ENCODE measurements around the gene THSD4.

The THSD4 gene

GRCh38 chr15:71679223-71679792 lies 564.0 kb downstream of the THSD4 start:
- no peaks in the 10 kb centered on the region for H3K4me1 ChIP-seq (ENCODE audit: control insufficient read depth, insufficient read depth, low read length, poor library complexity, severe bottlenecking)
- no peaks in the 10 kb centered on the region for H3K36me3 ChIP-seq (ENCODE audit: control insufficient read depth, insufficient read depth, low read length)
- H3K27me3 ChIP-seq (replicated peaks; ENCODE audit: control insufficient read depth, insufficient read depth, low read length, poor library complexity, severe bottlenecking): no peaks in the 10 kb centered on the region
- DNase-seq: no peak
- H3K9me3 ChIP-seq (ENCODE audit: control insufficient read depth, low read length): no peaks in the 10 kb centered on the region
- no peak overlapping the region for H3K27ac ChIP-seq (ENCODE audit: insufficient read depth, low read length, poor library complexity, severe bottlenecking)
- no peak overlapping the region for H3K4me3 ChIP-seq (ENCODE audit: insufficient read depth, low read depth, low read length, poor library complexity, severe bottlenecking)

DNA sequence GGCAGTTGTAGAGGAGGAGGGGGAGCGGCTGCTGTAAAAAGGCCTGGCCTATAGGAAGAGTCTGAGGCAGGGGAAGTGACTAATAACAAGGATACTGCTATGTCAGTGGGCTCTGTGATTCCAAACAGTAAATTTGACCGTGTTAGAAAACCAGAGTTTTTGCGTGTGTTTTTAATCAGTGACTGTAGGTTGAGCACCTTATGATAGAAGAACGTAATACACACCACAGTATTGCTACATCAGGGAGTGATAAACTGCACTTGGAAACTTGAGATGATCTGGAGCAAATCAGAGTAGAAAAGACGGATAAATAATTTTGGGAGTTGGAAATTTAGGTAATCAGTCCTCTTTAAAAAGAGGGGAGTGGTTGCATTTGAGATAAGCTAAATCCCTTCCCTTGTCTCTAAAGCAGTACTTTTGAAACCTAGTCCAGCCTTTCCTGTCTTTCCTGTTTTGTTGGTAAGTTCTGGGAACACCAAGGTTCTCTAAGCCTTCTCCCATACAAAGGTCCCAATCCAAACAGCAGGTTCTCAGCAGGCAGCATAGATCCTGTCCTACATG lies 564.6 kb downstream of the THSD4 start:
- no peaks in the 10 kb centered on the region for H3K9me3 ChIP-seq (ENCODE audit: control insufficient read depth, low read length)
- H3K4me3 ChIP-seq (ENCODE audit: insufficient read depth, low read depth, low read length, poor library complexity, severe bottlenecking): no peak overlapping the region
- H3K4me1 ChIP-seq (ENCODE audit: control insufficient read depth, insufficient read depth, low read length, poor library complexity, severe bottlenecking): no peaks in the 10 kb centered on the region
- H3K27me3 ChIP-seq (replicated peaks; ENCODE audit: control insufficient read depth, insufficient read depth, low read length, poor library complexity, severe bottlenecking): no peaks in the 10 kb centered on the region
- H3K36me3 ChIP-seq (ENCODE audit: control insufficient read depth, insufficient read depth, low read length): no peaks in the 10 kb centered on the region
- no peak for DNase-seq
- no peak overlapping the region for H3K27ac ChIP-seq (ENCODE audit: insufficient read depth, low read length, poor library complexity, severe bottlenecking)

GRCh38 chr15:71682001-71682400 lies 566.7 kb downstream of the THSD4 start:
- Histone ChIP-seq H3K36me3 (ENCODE audit: control insufficient read depth, insufficient read depth, low read length) (no peaks in the 10 kb centered on the region), H3K27me3 (replicated peaks; ENCODE audit: control insufficient read depth, insufficient read depth, low read length, poor library complexity, severe bottlenecking) (no peaks in the 10 kb centered on the region), H3K9me3 (ENCODE audit: control insufficient read depth, low read length) (no peaks in the 10 kb centered on the region), H3K27ac (ENCODE audit: insufficient read depth, low read length, poor library complexity, severe bottlenecking) (no peak overlapping the region), H3K4me3 (ENCODE audit: insufficient read depth, low read depth, low read length, poor library complexity, severe bottlenecking) (no peak overlapping the region), H3K4me1 (ENCODE audit: control insufficient read depth, insufficient read depth, low read length, poor library complexity, severe bottlenecking) (no peaks in the 10 kb centered on the region)
- no peak for DNase-seq

DNA sequence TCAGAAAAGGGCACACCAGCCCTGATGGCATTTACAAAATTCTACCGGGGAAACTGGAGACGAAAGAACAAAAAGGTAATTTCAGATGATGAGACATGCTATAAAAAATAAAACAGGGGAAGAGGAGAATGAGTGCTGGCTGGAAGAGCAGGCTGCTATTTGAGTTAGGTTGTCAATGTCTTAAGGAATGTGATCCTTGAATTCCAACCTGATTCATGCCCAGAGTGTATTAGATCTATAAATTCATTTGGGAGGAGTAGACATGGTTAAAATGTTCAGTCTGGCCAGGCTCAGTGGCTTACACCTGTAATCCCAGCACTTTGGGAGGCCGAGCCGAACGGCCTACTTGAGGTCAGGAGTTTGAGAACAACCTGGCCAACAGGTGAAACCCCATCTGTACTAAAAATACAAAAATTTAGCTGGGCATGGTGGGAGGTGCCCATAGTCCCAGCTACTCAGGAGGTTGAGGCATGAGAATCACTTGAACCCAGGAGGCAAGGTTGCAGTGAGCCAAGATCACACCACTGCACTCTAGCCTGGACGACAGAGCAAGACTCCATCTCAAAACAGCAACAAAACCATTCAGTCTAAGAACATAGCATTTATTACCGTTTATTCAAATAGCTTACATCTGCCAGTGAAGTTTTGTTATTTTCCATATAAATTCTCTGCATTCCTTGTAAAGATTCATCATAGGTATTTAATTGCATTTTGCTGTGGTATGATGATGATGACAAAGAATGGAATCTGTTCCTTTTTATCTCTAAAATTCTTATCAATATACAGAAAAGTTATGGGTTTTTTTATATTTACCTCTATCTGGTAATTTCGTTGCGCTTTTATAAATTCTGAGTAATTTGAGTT lies 568.4 kb downstream of the THSD4 start:
- no peak overlapping the region for H3K27ac ChIP-seq (ENCODE audit: insufficient read depth, low read length, poor library complexity, severe bottlenecking)
- H3K4me3 ChIP-seq (ENCODE audit: insufficient read depth, low read depth, low read length, poor library complexity, severe bottlenecking): no peak overlapping the region
- H3K27me3 ChIP-seq (replicated peaks; ENCODE audit: control insufficient read depth, insufficient read depth, low read length, poor library complexity, severe bottlenecking): no peaks in the 10 kb centered on the region
- no peaks in the 10 kb centered on the region for H3K4me1 ChIP-seq (ENCODE audit: control insufficient read depth, insufficient read depth, low read length, poor library complexity, severe bottlenecking)
- H3K9me3 ChIP-seq (ENCODE audit: control insufficient read depth, low read length): no peaks in the 10 kb centered on the region
- no peaks in the 10 kb centered on the region for H3K36me3 ChIP-seq (ENCODE audit: control insufficient read depth, insufficient read depth, low read length)
- no peak for DNase-seq

DNA sequence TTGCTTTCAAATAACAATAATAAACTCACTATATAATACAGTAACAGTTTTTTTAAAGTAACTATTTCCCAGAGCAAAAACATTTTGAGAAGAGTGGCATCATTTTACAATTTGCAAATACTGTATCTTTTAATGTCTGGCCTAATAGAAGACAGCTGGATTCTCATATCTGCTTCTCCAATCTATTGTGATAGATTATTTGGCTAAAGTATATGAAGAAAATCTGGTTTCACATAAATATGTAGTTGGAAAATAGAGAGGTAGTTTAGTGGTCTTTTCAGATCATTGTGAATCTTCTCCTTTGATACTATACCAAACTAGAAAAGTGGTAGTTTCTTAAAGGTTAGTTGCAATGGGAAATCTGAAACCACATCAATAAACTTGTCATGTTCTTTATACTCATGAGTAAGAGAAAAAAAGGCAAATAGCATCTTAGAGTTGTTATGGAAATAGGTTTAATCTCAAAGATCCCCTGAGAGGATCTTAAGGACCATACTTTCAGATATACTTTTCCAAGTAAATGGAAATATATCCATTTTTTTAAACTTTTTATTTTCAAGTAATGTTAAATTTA lies 570.2 kb downstream of the THSD4 start:
- no peak for DNase-seq
- Histone ChIP-seq H3K27me3 (replicated peaks; ENCODE audit: control insufficient read depth, insufficient read depth, low read length, poor library complexity, severe bottlenecking) (no peaks in the 10 kb centered on the region), H3K27ac (ENCODE audit: insufficient read depth, low read length, poor library complexity, severe bottlenecking) (no peak overlapping the region), H3K4me3 (ENCODE audit: insufficient read depth, low read depth, low read length, poor library complexity, severe bottlenecking) (no peak overlapping the region), H3K9me3 (ENCODE audit: control insufficient read depth, low read length) (no peaks in the 10 kb centered on the region), H3K36me3 (ENCODE audit: control insufficient read depth, insufficient read depth, low read length) (no peaks in the 10 kb centered on the region), H3K4me1 (ENCODE audit: control insufficient read depth, insufficient read depth, low read length, poor library complexity, severe bottlenecking) (no peaks in the 10 kb centered on the region)

DNA sequence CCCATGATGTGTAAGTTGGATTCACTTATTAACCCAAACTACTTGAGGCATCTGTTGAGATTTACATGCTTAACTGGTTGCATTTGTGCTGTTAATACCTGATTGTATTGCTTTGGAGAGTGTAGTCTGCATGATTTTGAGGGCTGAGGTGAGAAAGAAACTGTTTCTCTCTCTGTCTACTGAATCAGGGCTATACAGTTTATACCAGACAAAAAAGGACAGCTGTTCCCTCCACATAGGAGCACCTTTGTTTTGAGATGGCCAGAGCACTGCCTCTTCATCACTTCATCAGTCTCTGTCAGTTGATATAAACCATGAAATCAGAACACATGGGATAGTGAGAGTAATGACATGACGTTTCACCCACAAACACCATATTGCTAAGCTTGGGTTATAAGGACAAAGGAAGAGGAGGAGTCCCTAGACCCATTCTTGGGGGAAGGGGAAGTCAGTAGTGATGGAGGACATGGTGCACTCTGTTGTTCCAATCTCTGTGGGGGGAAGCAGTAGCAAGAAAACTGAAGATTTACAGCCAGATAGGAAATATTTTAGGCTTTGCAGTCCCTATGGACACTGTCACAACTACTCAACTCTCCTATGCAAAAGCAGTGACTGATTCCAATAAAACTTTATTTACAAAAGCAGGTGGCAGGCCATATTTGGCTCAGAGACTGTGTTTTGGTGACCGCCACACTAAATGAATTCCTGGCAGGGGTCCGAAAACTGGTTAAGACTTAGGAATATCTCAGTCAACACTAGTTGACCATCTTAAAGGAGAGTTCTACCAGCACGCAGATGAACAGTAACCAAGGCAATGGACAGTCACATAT lies 571.2 kb downstream of the THSD4 start:
- Histone ChIP-seq H3K4me1 (ENCODE audit: control insufficient read depth, insufficient read depth, low read length, poor library complexity, severe bottlenecking) (no peaks in the 10 kb centered on the region), H3K9me3 (ENCODE audit: control insufficient read depth, low read length) (no peaks in the 10 kb centered on the region), H3K27me3 (replicated peaks; ENCODE audit: control insufficient read depth, insufficient read depth, low read length, poor library complexity, severe bottlenecking) (no peaks in the 10 kb centered on the region), H3K27ac (ENCODE audit: insufficient read depth, low read length, poor library complexity, severe bottlenecking) (no peak overlapping the region), H3K36me3 (ENCODE audit: control insufficient read depth, insufficient read depth, low read length) (no peaks in the 10 kb centered on the region), H3K4me3 (ENCODE audit: insufficient read depth, low read depth, low read length, poor library complexity, severe bottlenecking) (no peak overlapping the region)
- DNase-seq: no peak

- Histone ChIP-seq H3K27ac (ENCODE audit: insufficient read depth, low read length, poor library complexity, severe bottlenecking) (no peak overlapping the region), H3K4me3 (ENCODE audit: insufficient read depth, low read depth, low read length, poor library complexity, severe bottlenecking) (no peak overlapping the region), H3K4me1 (ENCODE audit: control insufficient read depth, insufficient read depth, low read length, poor library complexity, severe bottlenecking) (no peaks in the 10 kb centered on the region), H3K27me3 (replicated peaks; ENCODE audit: control insufficient read depth, insufficient read depth, low read length, poor library complexity, severe bottlenecking) (no peaks in the 10 kb centered on the region), H3K36me3 (ENCODE audit: control insufficient read depth, insufficient read depth, low read length) (no peaks in the 10 kb centered on the region), H3K9me3 (ENCODE audit: control insufficient read depth, low read length) (no peaks in the 10 kb centered on the region)
- no peak for DNase-seq
Measured at GRCh38 chr15:71687902-71688508, 572.7 kb downstream of the THSD4 start.

GRCh38 chr15:71688509-71689094 lies 573.3 kb downstream of the THSD4 start:
- H3K27ac ChIP-seq (ENCODE audit: insufficient read depth, low read length, poor library complexity, severe bottlenecking): no peak overlapping the region

GRCh38 chr15:71691081-71691457 lies 575.8 kb downstream of the THSD4 start:
- Histone ChIP-seq H3K27ac (ENCODE audit: insufficient read depth, low read length, poor library complexity, severe bottlenecking) (no peak overlapping the region), H3K9me3 (ENCODE audit: control insufficient read depth, low read length) (no peaks in the 10 kb centered on the region), H3K27me3 (replicated peaks; ENCODE audit: control insufficient read depth, insufficient read depth, low read length, poor library complexity, severe bottlenecking) (no peaks in the 10 kb centered on the region), H3K36me3 (ENCODE audit: control insufficient read depth, insufficient read depth, low read length) (no peaks in the 10 kb centered on the region), H3K4me3 (ENCODE audit: insufficient read depth, low read depth, low read length, poor library complexity, severe bottlenecking) (no peak overlapping the region), H3K4me1 (ENCODE audit: control insufficient read depth, insufficient read depth, low read length, poor library complexity, severe bottlenecking) (no peaks in the 10 kb centered on the region)
- DNase-seq: no peak

More at GRCh38 chr15:71688509-71689094, 573.3 kb downstream of the THSD4 start:
- H3K9me3 ChIP-seq (ENCODE audit: control insufficient read depth, low read length): no peaks in the 10 kb centered on the region
- DNase-seq: no peak
- no peaks in the 10 kb centered on the region for H3K36me3 ChIP-seq (ENCODE audit: control insufficient read depth, insufficient read depth, low read length)
- H3K4me3 ChIP-seq (ENCODE audit: insufficient read depth, low read depth, low read length, poor library complexity, severe bottlenecking): no peak overlapping the region
- H3K4me1 ChIP-seq (ENCODE audit: control insufficient read depth, insufficient read depth, low read length, poor library complexity, severe bottlenecking): no peaks in the 10 kb centered on the region
- no peaks in the 10 kb centered on the region for H3K27me3 ChIP-seq (replicated peaks; ENCODE audit: control insufficient read depth, insufficient read depth, low read length, poor library complexity, severe bottlenecking)

Measured in effector memory CD4-positive, alpha-beta T cell (primary cell).